Gastrocnemius medialis (tissue), 4 donors: ENCODE measurements around the gene HAUS6.

Experiments
- CTCF ChIP-seq, 5 experiments: fragments of 450-650 bp in 3 of 5; fragments of 200-600 bp in 2 of 5; sonication (generic) in 2 of 5; IDR thresholded peaks in 4 of 5; conservative IDR thresholded peaks in 1 of 5; 1 replicate in 4 of 5; 2 replicates in 1 of 5; pipeline ENCODE4 v1.5.1; 2016 to 2019; ENCODE audit warnings: antibody characterized with exemption in 5 of 5, mild to moderate bottlenecking in 3 of 5, moderate library complexity in 3 of 5
- POLR2A ChIP-seq, 2 donors: fragments of 450-650 bp; IDR thresholded peaks; one replicate each; pipeline ENCODE4 v1.6.1; 2017; ENCODE audit warnings: antibody characterized with exemption in 2 of 2, mild to moderate bottlenecking in 2 of 2, moderate library complexity in 2 of 2

- TF ChIP-seq CTCF (IDR thresholded peaks at IDR 0.05 in 4 of 5, conservative IDR thresholded peaks at IDR 0.05 in 1 of 5), result no peak
- no peak for TF ChIP-seq POLR2A (IDR thresholded peaks at IDR 0.05)
Measured at GRCh38 chr9:19146441-19147024, 43.8 kb upstream of the HAUS6 start.
